A549 (cell line): ENCODE data around the gene PDGFC. TPM values are rescaled to one million over a fixed set of nuclear protein-coding genes. Genes with fewer than 3 reads are reported as not detected.

Experiments
- ATAC-seq, 2 experiments: fragments of 200-7000 bp in 1 of 2; fragments of >200 bp in 1 of 2; cut with Nextera tagmentation in 1 of 2; cut with Tn5 transposase in 1 of 2; 3 replicates each; pipeline versions ENCODE4 v1.8.0 to v1.9.1; 2018 to 2020; ENCODE audit warnings: mild to moderate bottlenecking in 1 of 2, moderate library complexity in 1 of 2
- CTCF ChIA-PET: fragments of 300-600 bp; sonication (Branson Sonifier 250); formaldehyde crosslinking; extraction: SDS; loops from one replicate; lab custom pipeline; 2021; ENCODE audit warnings: antibody characterized with exemption, inconsistent platforms; lab: Yijun Ruan, JAX
- POLR2A ChIA-PET: fragments of 350-600 bp; formaldehyde crosslinking; extraction: SDS; loops from one replicate; lab custom pipeline; 2021; ENCODE audit warnings: antibody characterized with exemption, inconsistent platforms; lab: Yijun Ruan, JAX
- DNase-seq, 2 experiments: peaks; one replicate each; pipeline versions ENCODE4 v3.0.0 to v3.0.0-alpha.2; 2011 to 2016; ENCODE audit warnings: low read depth in 1 of 2, low spot score in 1 of 2
- FAIRE-seq: peaks from 2 replicates; lab custom pipeline; 2011; peaks lifted over from hg19 to GRCh38; lab: Jason Lieb, UNC
- H3K27ac ChIP-seq, 2 experiments: fragments of >200 bp; sonication (Bioruptor Twin); formaldehyde crosslinking; 3 replicates each; pipeline ENCODE4 v1.5.1; 2016 to 2017
- H3K4me1 ChIP-seq: fragments of >200 bp; sonication (Bioruptor Twin); formaldehyde crosslinking; 3 replicates; pipeline ENCODE4 v1.6.1; 2016
- H3K4me2 ChIP-seq: fragments of >200 bp; sonication (Bioruptor Twin); formaldehyde crosslinking; 3 replicates; pipeline ENCODE4 v1.6.1; 2016
- H3K4me3 ChIP-seq: fragments of >200 bp; sonication (Bioruptor Twin); formaldehyde crosslinking; 3 replicates; pipeline ENCODE4 v1.5.1; 2016
- H3K9me3 ChIP-seq: fragments of >200 bp; sonication (Bioruptor Twin); formaldehyde crosslinking; 3 replicates; pipeline ENCODE4 v1.6.1; 2016
- BCL3 ChIP-seq: fragments of >200 bp; sonication (Bioruptor Twin); formaldehyde crosslinking; IDR thresholded peaks from 3 replicates; pipeline ENCODE4 v1.6.1; 2016
- CHD2 ChIP-seq: fragments of 150-350 bp; IDR thresholded peaks from 2 replicates; pipeline ENCODE4 v1.6.1; 2014; ENCODE audit warnings: low read length; ENCODE audit not compliant: partially characterized antibody
- EHF ChIP-seq: fragments of 250-450 bp; sonication (Bioruptor Pico); IDR thresholded peaks from 2 replicates; pipeline ENCODE4 v1.5.0; 2020; ENCODE audit warnings: mild to moderate bottlenecking
- EP300 ChIP-seq, 2 experiments: fragments of >200 bp; sonication (Bioruptor Twin); formaldehyde crosslinking; IDR thresholded peaks; 2 replicates in 1 of 2; 3 replicates in 1 of 2; pipeline ENCODE4 v1.6.1; 2016 to 2017
- ESRRA ChIP-seq: fragments of 150-350 bp; IDR thresholded peaks from 2 replicates; pipeline ENCODE4 v1.6.1; 2014; ENCODE audit warnings: mild to moderate bottlenecking, low read length, borderline replicate concordance
- FOSB ChIP-seq: fragments of 250-450 bp; sonication (Bioruptor Pico); IDR thresholded peaks from 2 replicates; pipeline ENCODE4 v1.5.0; 2020; ENCODE audit warnings: mild to moderate bottlenecking, moderate library complexity
- FOSL2 ChIP-seq, 2 experiments: fragments of 450-650 bp in 1 of 2; fragments of >200 bp in 1 of 2; sonication (Bioruptor Twin) in 1 of 2; formaldehyde crosslinking; IDR thresholded peaks; 2 replicates each; pipeline versions ENCODE4 v1.5.0 to v1.6.1; 2016 to 2020; ENCODE audit warnings: mild to moderate bottlenecking in 1 of 2, moderate library complexity in 1 of 2
- HOXA7 ChIP-seq: fragments of 250-450 bp; sonication (Bioruptor Pico); IDR thresholded peaks from 2 replicates; pipeline ENCODE4 v1.5.0; 2020; ENCODE audit warnings: mild to moderate bottlenecking, moderate library complexity
- JUN ChIP-seq, 2 experiments: fragments of >200 bp; sonication (Bioruptor Twin); formaldehyde crosslinking; IDR thresholded peaks; 2 replicates in 1 of 2; 3 replicates in 1 of 2; pipeline ENCODE4 v1.6.1; 2016 to 2017
- JUNB ChIP-seq: fragments of >200 bp; sonication (Bioruptor Twin); formaldehyde crosslinking; IDR thresholded peaks from 2 replicates; pipeline ENCODE4 v1.6.1; 2016
- KDM1A ChIP-seq: fragments of 200-600 bp; sonication (generic); IDR thresholded peaks from 2 replicates; pipeline ENCODE4 v1.6.1; 2016; ENCODE audit warnings: low read depth, mild to moderate bottlenecking
- MAX ChIP-seq: IDR thresholded peaks from 2 replicates; pipeline ENCODE4 v1.6.1; 2012
- MYC ChIP-seq: IDR thresholded peaks from 2 replicates; pipeline ENCODE4 v1.6.1; 2012; ENCODE audit warnings: mild to moderate bottlenecking, inconsistent platforms, low read length, improper control_type of control experiment, borderline replicate concordance
- NPAS2 ChIP-seq: fragments of 250-450 bp; sonication (Bioruptor Pico); IDR thresholded peaks from 2 replicates; pipeline ENCODE4 v1.8.0; 2022; ENCODE audit warnings: mild to moderate bottlenecking, moderate library complexity, borderline replicate concordance
- PBX3 ChIP-seq: IDR thresholded peaks from 2 replicates; pipeline ENCODE4 v1.6.1; 2012
- POLR2A ChIP-seq: IDR thresholded peaks from 2 replicates; pipeline ENCODE4 v1.6.1; 2012; ENCODE audit warnings: mild to moderate bottlenecking, low read length
- POLR2AphosphoS2 ChIP-seq: conservative IDR thresholded peaks from 2 replicates; pipeline ENCODE4 v1.6.1; 2012; ENCODE audit warnings: low read length, improper control_type of control experiment, inconsistent platforms
- RARB ChIP-seq: fragments of 250-450 bp; sonication (Bioruptor Pico); IDR thresholded peaks from 2 replicates; pipeline ENCODE4 v1.8.0; 2021; ENCODE audit warnings: mild to moderate bottlenecking, moderate library complexity
- USF2 ChIP-seq: fragments of 450-650 bp; IDR thresholded peaks from 2 replicates; pipeline ENCODE4 v1.6.1; 2014; ENCODE audit warnings: antibody characterized with exemption
- ZNF302 ChIP-seq: fragments of 250-450 bp; sonication (Bioruptor Pico); IDR thresholded peaks from 2 replicates; pipeline ENCODE4 v1.9.0; 2021; ENCODE audit warnings: inconsistent platforms, mild to moderate bottlenecking, moderate library complexity
- ZSCAN20 ChIP-seq: fragments of 250-450 bp; sonication (Bioruptor Pico); IDR thresholded peaks from 2 replicates; pipeline ENCODE4 v1.8.0; 2022; ENCODE audit warnings: mild to moderate bottlenecking, moderate library complexity
- WGBS: methylation state at CpG from one replicate; pipeline ENCODE4 v1.1.6; 2017; ENCODE audit errors: missing lambda C conversion rate; 5-methylcytosine and 5-hydroxymethylcytosine counted together
- polyA plus RNA-seq, 4 experiments: library from polyadenylated mRNA; depleted of rRNA in 3 of 4; stranded (reverse); fragments of >200 nt; fragmentation: RNase III in 1 of 4; extraction: RNeasy Plus Mini Kit Qiagen cat#74134 plus additional on column Dnase treatment in 1 of 4; gene quantifications; 2 replicates in 3 of 4; 3 replicates in 1 of 4; pipeline ENCODE4 v1.2.3, GENCODE V29; 2011 to 2017
- TF ChIP-seq, protein P1 (sequence below): fragments of 250-450 bp; sonication (Bioruptor Pico); IDR thresholded peaks from 2 replicates; pipeline ENCODE4 v1.5.0; 2020; ENCODE audit warnings: low read depth, mild to moderate bottlenecking, moderate library complexity

Gene PDGFC
- polyA plus RNA-seq, 2 of the 4 experiments (the other 2 are of a cell fraction) = 3.5 to 4.1 TPM

GRCh38 chr4:156961196-156962057, 10.2 kb downstream of the PDGFC start:
- POLR2A ChIA-PET = no interaction called here
- ATAC-seq (no peak), DNase-seq (no peak), FAIRE-seq (no peak)
- CTCF ChIA-PET = interaction anchor here (1.3 kb wide), 1 partner anchor 84 kb away, joined by 3 read pairs; no protein-coding TSS in a partner anchor
- TF ChIP-seq USF2 (no peak), BCL3 (no peak), RARB (CRISPR knock-in tag) (no peak), CHD2 (no peak), POLR2A (no peak), ZSCAN20 (CRISPR knock-in tag) (no peak), ZNF302 (CRISPR knock-in tag) (no peak), MYC (no peak), JUN (IDR thresholded peaks at IDR 0.05) (no peak), FOSL2 (IDR thresholded peaks at IDR 0.05) (no peak), FOSL2 (CRISPR knock-in tag; IDR thresholded peaks at IDR 0.05) (no peak), KDM1A (no peak), FOSB (no peak), POLR2AphosphoS2 (no peak), EHF (CRISPR knock-in tag) (no peak), NPAS2 (CRISPR knock-in tag) (no peak), ESRRA (no peak), HOXA7 (CRISPR knock-in tag) (no peak), MAX (no peak), EP300 (IDR thresholded peaks at IDR 0.05) (no peak), PBX3 (no peak)
- H3K9me3 ChIP-seq = no peaks in the 10 kb centered on the region
- H3K4me2 ChIP-seq = no peak overlapping the region
- WGBS = 82% methylated on average over 9 of the region's 9 CpGs
- H3K4me1 ChIP-seq = peaks cover 19% of the 10 kb centered on the region
- H3K27ac ChIP-seq = no peak overlapping the region
- H3K4me3 ChIP-seq = no peak overlapping the region

- FAIRE-seq (no peak), DNase-seq (no peak), ATAC-seq (no peak)
- Histone ChIP-seq H3K4me1 (peaks cover 19% of the 10 kb centered on the region), H3K27ac (no peak overlapping the region), H3K9me3 (no peaks in the 10 kb centered on the region), H3K4me3 (no peak overlapping the region), H3K4me2 (no peak overlapping the region)
- 72% methylated on average over 3 of the region's 3 CpGs for WGBS
- TF ChIP-seq MYC (no peak), JUNB (no peak)
- TF ChIP-seq, protein P1, sequence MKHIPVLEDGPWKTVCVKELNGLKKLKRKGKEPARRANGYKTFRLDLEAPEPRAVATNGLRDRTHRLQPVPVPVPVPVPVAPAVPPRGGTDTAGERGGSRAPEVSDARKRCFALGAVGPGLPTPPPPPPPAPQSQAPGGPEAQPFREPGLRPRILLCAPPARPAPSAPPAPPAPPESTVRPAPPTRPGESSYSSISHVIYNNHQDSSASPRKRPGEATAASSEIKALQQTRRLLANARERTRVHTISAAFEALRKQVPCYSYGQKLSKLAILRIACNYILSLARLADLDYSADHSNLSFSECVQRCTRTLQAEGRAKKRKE (CRISPR knock-in tag) = no peak
- POLR2A ChIA-PET = no interaction called here
- CTCF ChIA-PET = interaction anchor here (2.3 kb wide), 1 partner anchor 9 kb away, joined by 8 read pairs; no protein-coding TSS in a partner anchor
Measured at GRCh38 chr4:156959298-156959702, 12.3 kb downstream of the PDGFC start.
